HEK293 (cell line): ENCODE results near the gene TTLL11.

Experiments used
- CTCF ChIP-seq: fragments of 450-650 bp; formaldehyde crosslinking; IDR thresholded peaks from 2 replicates; pipeline ENCODE4 v1.5.1; 2016; ENCODE audit warnings: missing biosample characterization, missing genetic modification characterization
- IKZF3 ChIP-seq: fragments of 450-650 bp; IDR thresholded peaks from 2 replicates; pipeline ENCODE4 v1.5.0; 2018; ENCODE audit warnings: missing biosample characterization, mild to moderate bottlenecking, missing genetic modification characterization, moderate library complexity
- OSR2 ChIP-seq: fragments of 450-650 bp; formaldehyde crosslinking; IDR thresholded peaks from 2 replicates; pipeline ENCODE4 v1.5.1; 2016; ENCODE audit warnings: missing biosample characterization, missing genetic modification characterization
- SCRT1 ChIP-seq: fragments of 450-650 bp; formaldehyde crosslinking; IDR thresholded peaks from 2 replicates; pipeline ENCODE4 v1.5.1; 2016; ENCODE audit warnings: missing biosample characterization, missing genetic modification characterization, borderline replicate concordance
- ZNF274 ChIP-seq, 2 experiments: fragments of 200-500 bp in 1 of 2; fragments of 450-650 bp in 1 of 2; sonication (Bioruptor generic) in 1 of 2; formaldehyde crosslinking in 1 of 2; IDR thresholded peaks; 2 replicates each; pipeline versions ENCODE4 v1.5.1 to v1.6.1; 2014 to 2016; ENCODE audit warnings: borderline replicate concordance in 1 of 2, inconsistent platforms in 1 of 2, low read length in 1 of 2, missing biosample characterization in 1 of 2, missing genetic modification characterization in 1 of 2
- ZNF48 ChIP-seq: fragments of 450-650 bp; formaldehyde crosslinking; IDR thresholded peaks from 2 replicates; pipeline ENCODE4 v1.5.1; 2016; ENCODE audit warnings: missing biosample characterization, missing genetic modification characterization
- ZNF549 ChIP-seq: fragments of 450-650 bp; IDR thresholded peaks from 2 replicates; pipeline ENCODE4 v1.5.1; 2018; ENCODE audit warnings: missing biosample characterization, missing genetic modification characterization, mild to moderate bottlenecking, inconsistent platforms, moderate library complexity
- ZNF558 ChIP-seq: fragments of 450-650 bp; formaldehyde crosslinking; IDR thresholded peaks from 2 replicates; pipeline ENCODE4 v1.5.1; 2016; ENCODE audit warnings: missing biosample characterization, missing genetic modification characterization
- ZNF596 ChIP-seq: fragments of 450-650 bp; IDR thresholded peaks from 2 replicates; pipeline ENCODE4 v1.5.0; 2018; ENCODE audit warnings: missing biosample characterization, mild to moderate bottlenecking, missing genetic modification characterization, moderate library complexity
- TF ChIP-seq, protein P1 (sequence below): fragments of 450-650 bp; formaldehyde crosslinking; IDR thresholded peaks from 2 replicates; pipeline ENCODE4 v1.5.1; 2016; ENCODE audit warnings: missing biosample characterization, missing genetic modification characterization, low read depth

- no peak for TF ChIP-seq CTCF (tag by site-specific recombination)
- no peak for TF ChIP-seq OSR2 (tag by site-specific recombination)
- no peak for TF ChIP-seq ZNF596 (tag by site-specific recombination)
- no peak for TF ChIP-seq ZNF48 (tag by site-specific recombination)
- no peak for TF ChIP-seq SCRT1 (tag by site-specific recombination)
- no peak for TF ChIP-seq ZNF274 (IDR thresholded peaks at IDR 0.05; ENCODE audit: low read length)
- TF ChIP-seq ZNF274 (tag by site-specific recombination; IDR thresholded peaks at IDR 0.05; ENCODE audit: borderline replicate concordance) = no peak
- TF ChIP-seq ZNF549 = no peak
- TF ChIP-seq ZNF558 = no peak
- no peak for TF ChIP-seq IKZF3 (tag by site-specific recombination)
- TF ChIP-seq, protein P1, sequence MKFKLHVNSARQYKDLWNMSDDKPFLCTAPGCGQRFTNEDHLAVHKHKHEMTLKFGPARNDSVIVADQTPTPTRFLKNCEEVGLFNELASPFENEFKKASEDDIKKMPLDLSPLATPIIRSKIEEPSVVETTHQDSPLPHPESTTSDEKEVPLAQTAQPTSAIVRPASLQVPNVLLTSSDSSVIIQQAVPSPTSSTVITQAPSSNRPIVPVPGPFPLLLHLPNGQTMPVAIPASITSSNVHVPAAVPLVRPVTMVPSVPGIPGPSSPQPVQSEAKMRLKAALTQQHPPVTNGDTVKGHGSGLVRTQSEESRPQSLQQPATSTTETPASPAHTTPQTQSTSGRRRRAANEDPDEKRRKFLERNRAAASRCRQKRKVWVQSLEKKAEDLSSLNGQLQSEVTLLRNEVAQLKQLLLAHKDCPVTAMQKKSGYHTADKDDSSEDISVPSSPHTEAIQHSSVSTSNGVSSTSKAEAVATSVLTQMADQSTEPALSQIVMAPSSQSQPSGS (tag by site-specific recombination) = no peak
These were observed 137.5 kb downstream of the TTLL11 start for GRCh38 chr9:121955649-121956048.
